GM23248 (cell line): ENCODE results near the gene TNRC6B.
"Not testable (repeated sequence)": the region's sequence is repeated elsewhere in the genome, so short reads cannot be mapped to it uniquely, and the experiment has no call there.

Source experiments
- EZH2 ChIP-seq: fragments of 200-600 bp; sonication (generic); IDR thresholded peaks from 2 replicates; pipeline ENCODE4 v1.6.1; 2018; ENCODE audit warnings: antibody characterized with exemption, mild to moderate bottlenecking; ENCODE audit not compliant: insufficient read depth, poor library complexity, severe bottlenecking
- EZH2phosphoT487 ChIP-seq: fragments of 200-600 bp; sonication (generic); IDR thresholded peaks from 2 replicates; pipeline ENCODE4 v1.6.1; 2018; ENCODE audit warnings: antibody characterized with exemption, moderate library complexity, mild to moderate bottlenecking, low read depth; ENCODE audit not compliant: insufficient read depth

- not testable (repeated sequence) for TF ChIP-seq EZH2, EZH2phosphoT487
Measured at GRCh38 chr22:40378448-40378847, 200.7 kb downstream of the TNRC6B start.
